ENCODE results near the gene PDE4D.

GRCh38 chr5:58985759-58986158 is 907.8 kb downstream of the PDE4D start:
- TF ChIP-seq CTCF (IDR thresholded peaks at IDR 0.05) (no peak), REST (IDR thresholded peaks at IDR 0.05; ENCODE audit: insufficient read depth in 1 of 2, low read depth in 2 of 2, low read length in 1 of 2) (no peak), POLR2AphosphoS5 (IDR thresholded peaks at IDR 0.05; ENCODE audit: low read depth, low read length) (no peak)
